B cell (primary cell): ENCODE data around the gene KRTAP5-1. TPM values are rescaled to one million over a fixed set of nuclear protein-coding genes. Genes with fewer than 3 reads are reported as not detected.

Experiments
- ATAC-seq: fragments of 200-7000 bp; cut with Tn5 transposase; one replicate; pipeline ENCODE4 v1.10.0; 2021; ENCODE audit warnings: low read depth, mild to moderate bottlenecking, moderate number of reproducible peaks, moderate library complexity
- CTCF ChIA-PET: fragments of 350-600 bp; sonication (Branson Sonifier 250); formaldehyde crosslinking; loops from one replicate; lab custom pipeline; 2021; ENCODE audit warnings: antibody characterized with exemption, inconsistent platforms; lab: Charles Lee
- POLR2A ChIA-PET: fragments of 350-600 bp; sonication (Branson Sonifier 250); formaldehyde crosslinking; loops from one replicate; lab custom pipeline; 2021; ENCODE audit warnings: antibody characterized with exemption; lab: Charles Lee
- DNase-seq: peaks from one replicate; pipeline ENCODE4 v3.0.0; 2013
- H2AFZ ChIP-seq: 2 replicates; pipeline ENCODE4 v1.6.1; 2012; ENCODE audit warnings: mild to moderate bottlenecking, low read depth, low read length; ENCODE audit not compliant: insufficient read depth, poor library complexity, severe bottlenecking
- H3K27ac ChIP-seq, 2 donors: 1 replicate in 1 of 2; 2 replicates in 1 of 2; pipeline ENCODE4 v1.5.1; 2012 to 2013; ENCODE audit warnings: low read length in 2 of 2, mild to moderate bottlenecking in 2 of 2, moderate library complexity in 1 of 2
- H3K27me3 ChIP-seq, 4 experiments: fragments of 200-600 bp in 1 of 4; sonication (generic) in 1 of 4; replicated peaks in 1 of 4; 1 replicate in 2 of 4; 2 replicates in 2 of 4; pipeline versions ENCODE4 v1.6.1 to v1.7.0; 2013 to 2016; ENCODE audit warnings: low read length in 3 of 4, mild to moderate bottlenecking in 2 of 4, mixed read lengths in 1 of 4, moderate library complexity in 1 of 4; ENCODE audit not compliant: insufficient read depth in 4 of 4, control insufficient read depth in 3 of 4; ENCODE audit errors: control extremely low read depth in 1 of 4
- H3K36me3 ChIP-seq, 2 experiments: replicated peaks in 1 of 2; 1 replicate in 1 of 2; 2 replicates in 1 of 2; pipeline versions ENCODE4 v1.6.1 to v1.7.1; 2013; ENCODE audit warnings: low read length in 1 of 2; ENCODE audit not compliant: insufficient read depth in 2 of 2, control insufficient read depth in 1 of 2; ENCODE audit errors: control extremely low read depth in 1 of 2, extremely low read depth in 1 of 2
- H3K4me1 ChIP-seq, 2 donors: fragments of 200-600 bp in 1 of 2; sonication (generic) in 1 of 2; 1 replicate in 1 of 2; 2 replicates in 1 of 2; pipeline versions ENCODE4 v1.5.1 to v1.6.1; 2013 to 2017; ENCODE audit warnings: low read length in 2 of 2; ENCODE audit not compliant: control insufficient read depth in 2 of 2, insufficient read depth in 2 of 2
- H3K4me2 ChIP-seq: replicated peaks from 2 replicates; pipeline ENCODE3; 2012; ENCODE audit warnings: mild to moderate bottlenecking, low read depth, low read length; ENCODE audit not compliant: poor library complexity, severe bottlenecking
- H3K4me3 ChIP-seq, 5 experiments: fragments of 200-600 bp in 1 of 5; sonication (generic) in 1 of 5; 1 replicate in 3 of 5; 2 replicates in 2 of 5; pipeline versions ENCODE4 v1.5.1 to v1.7.0; 2011 to 2016; ENCODE audit warnings: low read length in 4 of 5, mild to moderate bottlenecking in 4 of 5, low read depth in 2 of 5, control low read depth in 1 of 5, moderate library complexity in 1 of 5; ENCODE audit not compliant: insufficient read depth in 1 of 5; ENCODE audit errors: control extremely low read depth in 1 of 5, extremely low read depth in 1 of 5
- H3K79me2 ChIP-seq: fragments of 200-600 bp; sonication (generic); one replicate; pipeline ENCODE4 v1.6.0; 2016; ENCODE audit warnings: low read length; ENCODE audit not compliant: control insufficient read depth, insufficient read depth
- H3K9ac ChIP-seq: fragments of 200-600 bp; sonication (generic); 2 replicates; pipeline ENCODE4 v1.6.1; 2017; ENCODE audit warnings: mild to moderate bottlenecking, low read length, moderate library complexity
- H3K9me3 ChIP-seq, 3 donors: one replicate each; pipeline versions ENCODE4 v1.6.1 to v1.7.1; 2013; ENCODE audit warnings: low read length in 2 of 3; ENCODE audit not compliant: control insufficient read depth in 2 of 3, insufficient read depth in 1 of 3; ENCODE audit errors: control extremely low read depth in 1 of 3
- H4K20me1 ChIP-seq: 2 replicates; pipeline ENCODE4 v1.6.0; 2012; ENCODE audit warnings: mild to moderate bottlenecking, low read length; ENCODE audit not compliant: insufficient read depth, control insufficient read depth, poor library complexity, severe bottlenecking
- H3K27ac Mint-ChIP-seq: one replicate; pipeline ENCODE4 v1.8.0; 2021; ENCODE audit warnings: mixed read lengths
- H3K27me3 Mint-ChIP-seq: one replicate; pipeline ENCODE4 v1.8.0; 2021; ENCODE audit warnings: mixed read lengths
- H3K4me1 Mint-ChIP-seq: one replicate; pipeline ENCODE4 v1.8.0; 2021; ENCODE audit warnings: mixed read lengths
- H3K4me3 Mint-ChIP-seq: one replicate; pipeline ENCODE4 v1.8.0; 2021; ENCODE audit warnings: mixed read lengths
- H3K9me3 Mint-ChIP-seq: one replicate; pipeline ENCODE4 v1.8.0; 2022; ENCODE audit warnings: mixed read lengths; ENCODE audit not compliant: insufficient read depth
- CTCF ChIP-seq: fragments of 200-600 bp; IDR thresholded peaks from one replicate; pipeline ENCODE4 v1.8.0; 2022; ENCODE audit warnings: antibody characterized with exemption, mild to moderate bottlenecking
- EZH2 ChIP-seq: IDR thresholded peaks from 2 replicates; pipeline ENCODE4 v1.6.1; 2012; ENCODE audit warnings: borderline replicate concordance, low read depth, mild to moderate bottlenecking, moderate library complexity, low read length; ENCODE audit not compliant: insufficient read depth, poor library complexity, severe bottlenecking
- WGBS: methylation state at CpG from one replicate; pipeline ENCODE4 v1.1.5; 2013; ENCODE audit warnings: missing lambda C conversion rate; ENCODE audit not compliant: insufficient coverage; 5-methylcytosine and 5-hydroxymethylcytosine counted together
- intact Hi-C: fragments of 100-400 bp; cut with micrococcal nuclease; formaldehyde crosslinking; loops from one replicate; pipeline ENCODE4 v1.10.0; 2022
- polyA plus RNA-seq: library from polyadenylated mRNA; depleted of rRNA; stranded (reverse); fragments of >200 nt; gene quantifications from 2 replicates; pipeline ENCODE4 v1.2.3, GENCODE V29; 2012
- total RNA-seq, 2 donors: library from RNA; stranded (reverse); fragments of 120-200 nt in 1 of 2; gene quantifications; 1 replicate in 1 of 2; 2 replicates in 1 of 2; pipeline versions ENCODE4 v1.2.3 to v1.2.4, GENCODE V29; 2013 to 2022

KRTAP5-1 gene
- total and polyA plus RNA-seq, 2 donors (not counting 1 experiment from before 2014, with no cell fraction given): not detected

- ATAC-seq: no peak
Measured at GRCh38 chr11:1549338-1550330, 35.4 kb downstream of the KRTAP5-1 start.

More at GRCh38 chr11:1549338-1550330, 35.4 kb downstream of the KRTAP5-1 start:
- no peak overlapping the region for H3K9ac ChIP-seq
- TF ChIP-seq EZH2 (no peak), CTCF (no peak)
- peaks cover 0 to 10% (median 0%) of the 10 kb centered on the region in 3 donors for H3K9me3 ChIP-seq
- Mint-ChIP-seq H3K9me3 (no peaks in the 10 kb centered on the region), H3K4me1 (peaks cover 16% of the 10 kb centered on the region), H3K27ac (no peak overlapping the region), H3K27me3 (peaks cover 30% of the 10 kb centered on the region), H3K4me3 (peak overlapping the region; percentile 44)
- H3K4me1 ChIP-seq: peaks cover 23 to 27% of the 10 kb centered on the region in 2 donors
- H3K4me2 ChIP-seq: no peak overlapping the region
- no peaks in the 10 kb centered on the region for H3K79me2 ChIP-seq
- H2AFZ ChIP-seq: no peak overlapping the region
- H3K36me3 ChIP-seq: no peaks in the 10 kb centered on the region
- ChIA-PET POLR2A (interaction anchor here (0.5 kb wide), 1 partner anchor 290 kb away, joined by 4 read pairs; no protein-coding TSS in a partner anchor), CTCF (interaction anchor here (2.5 kb wide), 1 partner anchor 24 kb away, joined by 15 read pairs; no protein-coding TSS in a partner anchor)
- no peak for DNase-seq
- no peak overlapping the region for H3K27ac ChIP-seq
- WGBS: 81% methylated on average over 13 of the region's 13 CpGs
- intact Hi-C loops: no loop called here
- H3K4me3 ChIP-seq: no peak overlapping the region
- H3K27me3 ChIP-seq: peaks cover 0 to 61% (median 19%) of the 10 kb centered on the region in 4 experiments
- H4K20me1 ChIP-seq: peaks cover 8% of the 10 kb centered on the region
